HL-60/S4 treated with retinoic acid at 250 ng/mL for 4 days and 3 days (cell line): Measurements from ENCODE around the gene DGKI.

Source experiments
- in situ Hi-C: fragments of 300-500 bp; cut with MboI; formaldehyde crosslinking; loops from 2 replicates; pipeline ENCODE4 v1.7.0; 2022; ENCODE audit warnings: low sequenced_read_pairs

DGKI gene

DNA sequence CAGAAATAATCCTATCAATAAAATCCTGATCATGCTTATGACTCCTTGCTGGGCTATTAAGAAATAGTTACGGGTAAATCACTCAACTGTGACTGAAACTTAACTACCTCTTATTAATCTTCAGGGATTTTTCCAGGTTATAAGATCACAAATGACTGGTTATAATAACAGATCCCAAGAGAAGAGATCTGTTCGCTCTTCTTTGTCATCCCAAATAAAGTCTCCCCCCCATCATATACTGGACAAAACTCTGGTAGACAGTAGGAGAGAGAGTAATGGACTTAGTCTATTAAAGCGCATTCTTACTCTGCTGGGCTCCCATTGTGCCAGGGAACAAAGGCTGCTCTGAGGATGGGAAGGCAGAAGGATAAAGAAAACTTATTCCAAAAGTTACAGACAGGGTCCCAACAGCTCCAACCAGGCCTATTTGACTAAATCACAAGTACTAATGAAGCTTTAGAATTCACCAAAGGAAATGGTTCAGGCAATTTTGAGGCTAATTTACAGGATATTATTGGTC lies 233.7 kb downstream of the DGKI start:
- in situ Hi-C loops: no loop called here

DNA sequence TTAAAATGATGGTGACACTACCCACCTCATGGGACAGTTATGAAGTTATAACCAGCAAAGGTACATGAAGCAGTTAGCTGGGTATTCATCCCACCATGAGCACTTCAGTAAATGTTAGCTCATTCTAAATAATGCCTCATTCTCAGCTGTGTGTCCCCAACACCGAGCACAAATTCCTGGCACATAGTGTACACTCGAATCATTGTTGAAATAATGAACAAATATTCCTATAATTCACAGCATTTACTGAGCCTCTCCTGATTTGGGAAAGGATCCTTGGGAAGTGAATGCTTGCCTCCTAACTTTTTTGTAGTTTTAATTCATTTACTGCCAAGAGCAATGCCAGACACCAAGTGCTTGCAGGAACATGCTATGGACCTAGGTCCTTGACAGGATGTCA lies 235.2 kb downstream of the DGKI start:
- in situ Hi-C loops: no loop called here

DNA sequence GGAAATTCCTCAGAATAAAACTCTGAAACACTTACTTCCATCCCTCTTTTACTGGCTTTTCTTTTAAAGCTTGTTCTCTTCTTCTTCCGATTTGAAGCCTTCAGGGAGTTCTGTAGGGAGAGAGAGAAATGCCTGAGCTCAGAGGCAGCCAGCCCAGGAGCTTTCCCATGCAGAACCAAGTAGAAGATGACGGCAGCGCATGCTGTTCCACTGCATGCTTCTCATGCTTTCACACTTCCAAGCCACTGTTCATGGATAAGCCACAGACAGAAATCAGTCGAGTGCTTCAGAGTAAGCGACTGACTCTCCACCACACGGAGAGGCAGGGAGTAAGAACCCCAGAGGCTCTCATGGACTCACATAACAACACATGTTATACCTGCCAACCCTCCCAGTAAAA lies 237.3 kb downstream of the DGKI start:
- in situ Hi-C loops: no loop called here

DNA sequence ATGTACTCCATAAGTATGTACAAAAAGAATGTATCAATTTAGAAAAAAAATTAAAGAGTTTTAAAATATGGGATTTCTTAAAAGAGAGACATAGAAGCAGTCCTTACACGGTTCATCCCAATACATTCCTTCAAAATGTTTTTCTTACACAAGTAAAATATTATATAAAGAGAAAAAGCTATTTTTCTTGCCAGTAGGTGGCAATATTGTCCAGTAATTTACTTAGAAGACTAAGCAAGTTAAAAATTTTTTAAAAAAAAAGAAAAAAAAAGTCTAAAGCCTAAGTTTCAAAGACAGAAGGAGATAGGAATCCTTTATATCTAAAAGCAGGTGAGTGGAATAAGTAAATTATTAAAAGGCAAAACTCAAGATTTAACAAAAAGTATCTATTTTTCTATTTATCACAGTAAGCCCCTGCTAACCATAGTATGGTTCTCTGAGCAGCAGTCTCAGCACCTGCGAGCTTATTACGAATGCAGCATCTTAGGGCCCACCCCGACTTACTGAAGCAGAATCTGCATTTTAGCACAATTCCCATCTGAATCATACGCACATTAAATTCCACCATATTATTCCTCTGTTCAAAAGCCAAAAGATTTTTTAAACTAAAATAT lies 240.6 kb downstream of the DGKI start:
- in situ Hi-C loops: no loop called here

DNA sequence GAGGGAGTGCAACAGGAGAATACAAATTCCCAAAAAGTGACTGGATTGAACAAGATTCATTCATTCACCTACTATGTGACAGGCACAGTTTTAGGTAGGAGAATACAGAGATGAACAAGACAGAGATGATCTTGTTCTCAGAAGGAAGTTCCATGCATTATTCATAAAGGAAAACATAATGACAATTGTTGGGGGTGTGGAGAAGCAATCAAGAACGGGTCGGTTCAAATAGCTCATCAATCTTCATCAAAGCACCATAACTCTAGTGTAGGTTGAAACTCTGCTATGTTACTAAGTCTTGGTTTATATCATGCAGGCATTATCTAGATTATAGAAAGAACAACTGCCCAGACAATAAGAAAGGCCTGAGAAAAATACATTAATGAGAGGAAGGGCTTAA lies 243.7 kb downstream of the DGKI start:
- in situ Hi-C loops: no loop called here

DNA sequence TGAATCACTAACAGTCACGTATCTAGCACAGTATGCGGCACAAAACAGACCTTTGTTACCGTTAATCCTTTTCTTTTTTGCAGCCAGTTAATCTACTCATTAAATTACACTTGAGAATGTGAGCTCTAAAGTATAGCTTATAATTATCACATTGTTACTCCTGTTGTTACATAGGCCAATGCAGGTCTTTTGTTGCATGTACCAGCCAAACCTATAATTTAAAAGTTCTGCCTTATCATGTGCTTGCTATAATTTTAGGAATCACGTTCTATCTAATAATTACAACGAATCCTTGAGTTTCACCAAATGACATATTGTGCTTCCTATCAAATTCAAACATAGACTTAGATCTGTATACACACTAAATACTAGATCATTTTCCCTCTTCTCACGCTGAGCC lies 245.1 kb downstream of the DGKI start:
- in situ Hi-C loops: no loop called here

DNA sequence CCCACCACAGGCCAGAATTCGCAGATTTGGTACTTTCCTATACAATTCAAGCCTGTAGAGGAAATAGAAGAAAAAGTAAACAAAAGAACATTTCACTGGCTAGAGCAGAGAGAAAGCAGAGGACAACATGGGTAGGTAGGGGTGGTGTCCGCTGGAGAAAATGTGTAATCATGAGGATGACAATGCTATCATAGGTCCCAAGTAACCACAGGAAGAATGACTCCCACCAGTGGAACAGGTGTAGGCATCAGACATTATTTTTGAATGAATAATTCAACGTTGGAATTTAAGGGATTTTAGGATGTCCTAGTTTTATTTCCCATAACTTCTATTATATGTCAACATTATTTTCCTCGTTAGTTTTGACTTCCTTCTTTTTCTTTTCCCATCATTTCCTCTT lies 248.9 kb downstream of the DGKI start:
- in situ Hi-C loops: no loop called here

DNA sequence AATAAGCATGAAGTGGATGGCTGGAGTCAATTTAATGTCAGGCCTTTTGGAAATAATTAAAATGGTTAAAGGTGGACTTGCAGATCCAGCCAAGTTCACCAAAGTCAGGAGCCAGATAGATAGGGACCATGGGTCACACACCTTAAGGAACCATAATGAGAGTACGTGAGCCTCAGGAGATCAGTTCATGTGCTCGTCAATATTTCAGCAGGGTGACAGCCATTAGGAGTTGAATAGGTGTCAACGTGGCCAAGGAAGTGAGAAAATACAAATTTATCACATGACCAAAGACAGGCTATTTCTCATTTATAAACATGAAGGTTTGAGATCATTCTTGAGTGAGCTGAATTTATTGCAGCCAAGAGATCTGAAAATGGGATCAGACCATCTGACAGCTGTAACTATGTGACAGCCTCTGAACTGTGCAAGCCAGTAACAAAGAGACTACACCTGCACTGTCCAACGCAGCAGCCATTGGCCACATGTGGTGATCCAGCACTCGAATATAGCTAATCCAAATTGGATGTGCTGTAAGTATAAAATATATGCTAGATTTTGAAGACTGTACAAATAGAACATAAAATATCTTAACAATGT lies 253.6 kb downstream of the DGKI start:
- in situ Hi-C loops: no loop called here

DNA sequence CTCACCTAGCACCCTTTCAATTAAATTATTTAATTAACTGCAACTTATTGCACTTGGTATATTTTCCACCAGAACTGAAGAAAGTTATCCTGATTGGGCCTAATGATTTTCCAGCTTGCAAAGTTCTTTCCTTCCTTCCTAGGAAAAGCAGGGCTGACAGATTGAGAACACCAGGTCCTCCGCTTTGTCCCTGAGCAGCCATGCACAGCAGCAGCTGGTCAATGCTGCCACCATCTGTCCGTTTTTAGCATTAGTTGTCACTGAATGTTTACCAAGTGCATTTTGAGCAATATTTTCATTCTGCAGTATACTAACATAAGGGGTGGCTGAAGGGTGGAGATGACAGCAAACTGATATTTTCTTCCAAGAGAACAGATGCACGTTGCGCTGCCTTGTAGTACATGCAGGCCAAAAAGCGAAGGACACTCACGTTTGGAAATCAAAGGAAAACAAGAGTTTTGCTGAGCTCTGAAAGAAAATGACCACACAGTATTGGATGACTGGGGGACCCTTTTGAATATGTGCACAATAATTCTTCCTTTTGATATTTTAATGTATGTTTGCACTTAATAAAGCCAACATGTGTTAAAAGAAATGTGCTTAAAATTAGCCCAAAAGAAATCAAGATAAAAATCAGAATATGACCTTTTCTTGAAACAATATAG lies 254.4 kb downstream of the DGKI start:
- in situ Hi-C loops: no loop called here

DNA sequence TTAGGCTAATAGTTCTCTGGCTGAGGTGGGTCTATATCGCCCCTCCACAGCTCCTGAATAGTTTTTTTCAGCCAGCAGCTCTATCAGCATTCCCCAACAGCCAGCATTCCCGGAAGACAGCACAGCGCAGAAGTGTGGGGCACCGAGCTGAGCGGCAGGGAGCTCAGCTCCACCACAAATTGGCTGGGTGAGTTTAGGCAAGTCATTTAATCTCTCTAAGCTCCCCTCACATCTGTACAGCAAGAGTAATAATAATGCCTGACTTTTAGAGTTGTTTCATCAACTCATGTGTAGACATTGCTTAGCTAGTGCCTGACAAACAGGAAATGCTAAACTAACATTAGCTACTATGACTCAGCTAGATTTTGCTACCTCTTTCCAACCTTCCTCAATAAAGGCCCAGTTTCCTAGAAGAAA lies 255.3 kb downstream of the DGKI start:
- in situ Hi-C loops: no loop called here

DNA sequence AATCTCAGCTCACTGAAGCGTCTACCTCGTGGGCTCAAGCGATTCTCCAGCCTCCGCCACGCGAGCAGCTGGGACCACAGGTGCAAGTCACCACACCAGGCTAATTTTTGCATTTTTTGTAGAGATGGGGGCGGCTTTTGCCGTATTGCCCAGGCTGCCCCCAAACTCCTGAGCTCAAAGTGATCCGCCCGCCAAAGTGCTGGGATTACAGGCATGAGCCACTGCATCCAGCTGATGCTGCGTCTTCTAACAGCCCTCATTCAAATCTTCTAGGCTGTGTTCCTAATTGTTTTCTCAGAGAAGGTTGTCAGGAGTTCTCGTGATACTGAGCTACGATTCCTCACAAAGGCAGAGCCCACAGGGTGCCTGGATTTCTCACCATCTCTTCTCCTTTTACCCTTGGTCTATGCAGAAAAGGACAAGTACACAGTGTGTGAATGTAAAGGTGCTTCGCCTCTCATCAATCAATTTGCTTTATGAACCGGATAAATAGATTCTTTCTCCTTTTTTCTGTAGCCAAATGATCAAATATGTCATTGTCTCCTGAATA lies 255.9 kb downstream of the DGKI start:
- in situ Hi-C loops: no loop called here

DNA sequence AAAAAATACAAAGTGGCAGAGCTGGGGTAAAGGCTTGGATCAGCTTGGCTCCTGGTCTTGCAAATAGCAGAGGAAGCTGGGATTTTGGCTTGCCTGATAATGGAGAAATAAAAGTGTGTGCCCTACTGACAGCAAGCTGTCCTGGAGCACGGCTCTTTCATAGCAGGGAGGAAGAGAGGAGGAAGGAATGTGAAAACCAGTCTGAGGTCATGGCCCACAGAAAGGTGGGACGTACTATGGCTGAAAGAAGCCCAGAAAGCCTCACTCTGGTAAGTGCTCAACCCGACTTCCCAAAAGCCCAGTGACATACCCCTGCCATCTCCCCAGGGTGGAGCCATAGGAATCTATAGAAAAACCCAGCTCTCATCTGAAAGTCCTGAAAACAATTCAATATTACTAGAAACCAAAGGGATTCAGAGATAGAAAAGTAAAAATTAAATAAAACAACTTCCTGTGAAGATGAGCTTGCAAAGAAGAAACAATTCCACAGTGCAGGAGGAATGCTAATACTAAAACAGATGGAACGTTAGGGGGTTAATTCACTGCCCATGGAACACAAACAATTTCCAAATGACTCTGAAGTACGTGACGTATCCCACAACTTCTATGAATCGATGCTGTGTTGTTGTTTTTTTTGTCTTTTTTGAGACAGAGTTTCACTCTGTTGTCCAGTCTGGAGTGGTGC lies 256.6 kb downstream of the DGKI start:
- in situ Hi-C loops: no loop called here

DNA sequence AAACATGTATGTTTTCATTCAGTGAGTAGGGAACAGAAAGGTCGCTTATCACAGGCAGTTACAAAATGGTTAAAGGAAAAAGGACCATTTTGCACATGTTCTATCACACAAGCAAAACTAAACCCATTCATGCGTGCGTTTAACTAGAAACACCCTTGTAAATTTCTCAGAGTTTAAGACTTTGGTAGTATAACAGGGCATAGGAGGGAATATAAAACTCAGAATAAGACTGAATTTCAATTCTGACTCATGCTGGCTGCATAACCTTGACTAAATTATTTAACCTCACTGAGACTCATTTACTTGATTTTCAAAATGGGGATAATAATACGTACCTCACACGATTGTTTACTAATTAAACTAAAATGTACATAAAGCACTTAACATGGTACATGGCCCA lies 259.4 kb downstream of the DGKI start:
- in situ Hi-C loops: no loop called here

DNA sequence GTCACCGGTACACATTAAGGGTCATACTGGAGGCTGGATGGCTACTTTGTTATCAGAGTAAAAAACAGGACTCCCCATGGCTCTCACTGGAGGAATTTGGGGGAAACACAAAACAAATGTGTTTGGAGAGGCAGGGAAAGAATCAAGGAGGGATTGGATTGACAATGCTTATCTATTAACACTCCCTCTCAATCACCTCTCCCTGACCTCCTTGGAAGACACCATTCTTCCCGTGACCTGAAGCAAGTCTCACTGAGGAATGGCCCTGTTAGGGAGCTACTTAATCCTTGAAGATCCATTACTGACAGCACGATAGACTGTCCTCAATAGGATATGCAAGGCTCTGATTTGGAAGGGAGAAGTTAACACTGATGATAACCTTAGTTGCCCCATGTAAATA lies 261.2 kb downstream of the DGKI start:
- in situ Hi-C loops: no loop called here

DNA sequence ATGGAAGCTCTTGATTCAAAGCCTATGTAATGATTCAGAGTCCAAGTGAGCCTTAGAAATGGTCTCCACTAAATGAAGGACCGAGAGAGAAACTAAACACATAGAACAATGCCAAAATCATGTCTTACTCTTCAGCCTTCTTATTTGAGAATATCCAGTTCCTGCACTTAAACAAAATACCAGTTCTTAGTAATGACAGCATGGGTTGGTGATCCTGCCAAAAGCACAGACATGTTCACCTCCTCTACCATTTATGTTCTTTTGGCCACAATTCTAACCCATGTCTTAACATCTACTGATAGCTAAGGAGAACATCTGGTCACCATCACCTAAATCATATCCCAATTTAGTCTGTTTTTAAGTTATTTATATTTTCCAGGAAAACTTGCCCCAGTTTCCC lies 263.6 kb downstream of the DGKI start:
- in situ Hi-C loops: no loop called here

DNA sequence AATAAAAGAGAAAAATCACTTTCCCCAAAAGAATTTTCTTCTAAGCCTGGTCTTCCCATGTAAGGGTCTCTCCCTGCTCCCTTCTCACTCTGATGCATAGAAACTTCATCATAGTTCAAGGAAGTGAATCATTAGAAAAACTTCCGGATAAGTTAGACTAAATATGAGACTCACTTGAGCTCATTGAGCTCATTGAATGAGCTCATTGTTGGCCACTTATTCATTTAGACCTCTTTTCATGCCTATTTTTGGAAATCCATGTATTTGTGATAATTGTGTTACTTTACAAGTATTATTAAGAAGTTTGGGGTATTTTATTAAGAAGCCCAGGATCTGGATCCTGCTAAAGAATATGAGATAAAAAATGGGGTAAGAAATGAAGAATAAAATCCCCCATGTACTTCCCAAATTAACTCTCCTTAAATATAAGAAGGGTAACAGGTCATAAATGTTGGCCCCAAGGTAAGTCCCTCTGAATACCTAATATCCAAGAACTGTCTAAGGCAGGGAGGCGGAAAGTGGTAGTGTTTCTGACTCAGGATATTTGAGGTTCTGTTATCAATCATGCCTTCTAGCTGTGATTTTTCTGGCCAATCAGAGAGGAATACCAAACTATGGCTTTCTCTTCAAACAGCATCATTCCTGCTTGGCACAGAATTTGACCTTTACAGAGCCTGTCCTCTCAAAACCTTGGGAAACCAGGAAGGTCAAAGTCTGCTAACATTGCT lies 266.7 kb downstream of the DGKI start:
- in situ Hi-C loops: no loop called here

DNA sequence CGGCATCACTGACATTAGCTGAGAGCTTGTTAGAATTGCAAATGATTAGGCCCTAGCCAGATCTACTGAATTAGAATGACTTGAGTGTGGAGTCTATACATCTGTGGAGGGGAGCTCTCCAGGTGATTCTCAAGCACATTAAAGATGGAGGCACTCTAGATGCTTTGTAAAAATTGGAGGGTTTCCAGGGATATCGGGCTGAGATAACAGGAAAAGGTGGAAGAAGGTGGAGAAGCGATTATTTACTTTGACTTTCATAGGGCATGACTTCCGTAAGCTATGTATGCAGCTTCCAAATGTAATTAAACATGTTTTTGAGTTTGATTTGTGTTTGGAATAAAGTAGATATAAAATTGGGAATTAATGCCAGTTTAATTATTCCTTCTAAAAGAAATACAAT lies 268.2 kb downstream of the DGKI start:
- in situ Hi-C loops: no loop called here

DNA sequence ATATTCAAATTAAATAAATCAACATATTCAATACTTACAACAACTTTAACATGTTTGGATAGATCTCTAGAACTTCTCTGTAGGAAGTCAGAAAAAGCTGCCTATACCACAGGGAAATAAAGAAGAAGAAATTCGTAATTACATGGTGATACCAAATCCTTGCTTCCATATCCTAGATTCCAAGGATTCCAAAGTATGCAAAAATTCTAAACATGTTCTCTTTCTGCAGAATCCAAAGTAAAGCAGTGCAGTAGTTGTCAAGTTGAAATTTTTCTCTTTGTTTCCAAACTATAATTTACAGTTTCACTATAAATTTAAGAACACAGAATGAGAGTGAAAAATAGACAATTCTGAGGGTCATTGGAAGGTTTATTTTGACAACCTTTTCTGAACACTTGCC lies 269.6 kb downstream of the DGKI start:
- in situ Hi-C loops: no loop called here

DNA sequence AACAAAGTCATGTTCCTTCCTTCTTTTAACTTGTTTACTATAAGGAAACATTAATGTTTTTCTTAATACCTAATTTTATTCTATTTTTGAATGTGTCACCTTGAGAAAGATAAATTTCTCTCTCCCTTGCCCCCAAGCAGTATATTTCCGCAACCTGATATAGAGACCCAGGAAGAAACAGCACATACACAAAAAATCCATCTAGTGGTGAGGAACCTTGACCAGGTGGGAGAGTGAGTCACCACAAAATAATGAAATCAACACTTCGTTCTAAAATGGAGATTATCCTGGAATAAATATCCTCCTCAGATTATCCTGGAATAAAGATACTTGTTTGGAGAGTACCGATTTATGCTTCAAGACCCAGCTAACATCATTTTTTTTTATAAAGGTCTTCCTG lies 270.3 kb downstream of the DGKI start:
- in situ Hi-C loops: no loop called here

DNA sequence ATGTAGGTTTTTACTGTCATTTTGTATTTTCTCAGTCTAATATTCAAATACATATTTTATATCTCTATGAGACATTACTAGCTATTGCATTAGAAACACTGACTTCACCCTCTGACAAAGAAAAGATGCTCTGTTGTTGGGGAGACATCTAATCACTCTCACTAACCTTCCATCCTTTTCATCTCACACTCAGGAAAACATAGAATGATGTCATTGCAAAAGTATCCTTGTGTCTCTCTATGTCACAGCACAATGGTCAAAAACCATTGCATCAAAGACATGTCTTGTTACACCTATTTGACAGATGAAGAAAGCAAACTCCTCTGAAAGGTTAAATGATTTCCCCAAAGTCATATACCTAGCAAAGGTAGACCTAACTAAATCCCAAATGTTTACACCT lies 272.0 kb downstream of the DGKI start:
- in situ Hi-C loops: no loop called here
